ENCODE results near the gene NSD1. TPM values are rescaled to one million over a fixed set of nuclear protein-coding genes. Genes with fewer than 3 reads are reported as not detected.
"Not testable (repeated sequence)": the region's sequence is repeated elsewhere in the genome, so short reads cannot be mapped to it uniquely, and the experiment has no call there.

Gene NSD1
- polyA plus RNA-seq, 4 donors = 52.7 to 64.9 (median 57.5) TPM

DNA sequence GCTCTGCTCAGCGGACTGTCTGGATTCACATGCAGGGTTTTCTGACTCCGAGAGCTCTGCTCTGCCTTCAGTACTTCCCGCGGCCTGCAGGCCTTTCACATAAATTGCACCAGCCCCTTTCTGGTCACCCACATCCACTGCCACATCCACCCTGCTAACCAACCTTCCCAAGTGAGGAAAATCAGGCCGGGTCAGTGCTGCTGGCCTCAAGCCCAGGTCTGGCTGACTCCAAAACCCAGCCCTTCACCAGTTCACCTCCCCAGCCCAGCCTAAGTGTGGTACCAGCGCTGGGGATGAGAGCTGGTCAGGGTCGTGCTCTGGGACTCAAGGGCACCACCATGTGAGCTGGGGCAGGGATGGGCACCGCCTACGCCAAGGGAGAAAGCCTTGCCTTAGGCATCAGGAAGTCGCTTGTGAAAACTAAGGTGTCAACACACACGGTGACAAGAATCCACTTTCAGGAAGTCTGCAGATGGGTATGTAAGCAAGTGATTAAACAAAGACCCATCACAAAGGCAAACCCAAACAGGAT lies 205.6 kb downstream of the NSD1 start:
- no peak for DNase-seq (ENCODE audit: low read depth in 4 of 4, low spot score in 2 of 4)

DNA sequence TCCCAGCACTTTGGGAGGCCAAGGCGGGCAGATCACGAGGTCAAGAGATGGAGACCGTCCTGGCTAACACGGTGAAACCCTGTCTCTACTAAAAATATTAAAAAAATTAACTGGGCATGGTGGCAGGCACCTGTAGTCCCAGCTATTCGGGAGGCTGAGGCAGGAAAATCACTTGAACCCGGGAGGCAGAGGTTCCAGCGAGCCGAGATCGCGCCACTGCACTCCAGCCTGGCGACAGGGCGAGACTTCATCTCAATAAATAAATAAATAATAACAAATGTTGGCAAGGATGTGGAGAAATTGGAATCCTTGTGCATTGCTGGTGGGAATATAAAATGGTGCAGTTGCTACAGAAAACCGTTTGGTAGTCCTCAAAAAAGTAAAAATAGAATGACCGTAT lies 209.4 kb downstream of the NSD1 start:
- not testable (repeated sequence) for DNase-seq (ENCODE audit: low read depth in 4 of 4, low spot score in 2 of 4)

DNA sequence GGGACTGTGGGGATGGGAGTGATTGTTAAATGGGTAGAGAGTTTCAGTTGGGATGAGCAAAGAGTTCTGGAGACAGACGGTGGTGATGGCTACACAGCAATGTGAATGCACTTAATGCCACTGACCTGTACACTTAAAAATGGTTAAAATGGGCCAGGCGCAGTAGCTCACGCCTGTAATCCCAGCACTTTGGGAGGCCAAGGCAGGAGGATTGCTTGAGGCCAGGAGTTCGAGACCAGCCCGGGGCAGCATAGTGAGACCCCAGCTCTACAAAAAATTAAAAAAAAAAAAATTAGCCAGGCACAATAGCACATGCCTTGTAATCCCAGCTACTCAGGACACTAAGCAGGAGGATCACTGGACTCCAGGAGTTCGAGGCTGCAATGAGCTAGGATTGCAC lies 210.2 kb downstream of the NSD1 start:
- DNase-seq (ENCODE audit: low read depth in 4 of 4, low spot score in 2 of 4) = no peak

DNA sequence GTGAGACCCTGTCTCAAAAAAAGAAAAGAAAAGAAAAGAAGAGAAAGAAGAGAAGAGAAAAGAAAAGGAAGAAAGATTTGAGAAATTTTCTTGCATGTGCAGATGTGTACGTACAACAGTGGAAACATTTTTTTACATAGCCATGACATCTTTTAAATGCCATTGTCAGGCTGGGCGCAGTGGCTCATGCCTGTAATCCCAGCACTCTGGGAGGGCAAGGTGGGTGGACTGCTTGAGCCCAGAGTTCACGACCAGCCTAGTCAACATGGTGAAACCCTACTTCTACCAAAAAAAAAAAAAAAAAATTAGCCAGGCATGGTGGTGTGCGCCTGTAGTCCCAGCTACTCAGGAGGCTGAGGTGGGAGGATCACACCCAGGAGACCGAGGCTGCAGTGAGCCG lies 211.3 kb downstream of the NSD1 start:
- DNase-seq (ENCODE audit: low read depth in 4 of 4, low spot score in 2 of 4) = no peak

DNA sequence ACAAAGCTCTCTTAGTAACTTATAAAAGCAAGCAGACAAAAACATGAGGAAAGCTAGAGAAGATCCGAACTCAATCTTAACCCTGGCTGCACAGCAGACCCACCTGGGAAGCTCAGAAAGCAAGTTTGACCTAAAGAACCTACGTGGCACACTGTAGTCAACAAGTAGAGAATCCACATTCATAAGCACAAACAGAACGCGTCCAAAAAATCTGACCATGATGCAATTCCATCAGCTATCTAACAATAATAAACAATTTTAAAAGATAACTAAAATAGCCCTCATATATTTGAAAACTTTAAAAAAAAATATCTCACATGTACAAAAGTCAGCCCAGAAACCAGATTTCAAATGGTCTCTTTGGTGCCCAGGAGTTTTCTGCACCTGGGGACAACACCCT lies 213.2 kb downstream of the NSD1 start:
- no peak for DNase-seq (ENCODE audit: low read depth in 4 of 4, low spot score in 2 of 4)

DNA sequence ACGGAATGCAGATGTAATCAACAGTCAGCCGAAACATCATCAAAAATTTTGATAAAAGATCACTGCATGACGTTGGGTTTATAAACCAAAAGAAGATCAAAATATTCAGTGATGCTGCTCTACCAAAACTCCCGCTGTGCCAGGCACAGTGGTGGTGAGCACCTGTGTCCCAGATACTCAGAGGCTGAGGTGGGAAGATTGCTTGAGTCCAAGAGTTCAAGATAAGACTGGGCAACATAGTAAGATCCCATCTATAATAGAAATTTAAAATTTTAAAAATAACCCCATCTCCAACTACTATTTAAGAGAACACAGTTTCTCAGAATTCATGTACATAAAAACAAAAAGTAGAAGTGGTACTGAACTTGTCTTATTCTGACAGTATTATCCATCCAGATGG lies 214.1 kb downstream of the NSD1 start:
- DNase-seq (ENCODE audit: low read depth in 4 of 4, low spot score in 2 of 4) = no peak

DNA sequence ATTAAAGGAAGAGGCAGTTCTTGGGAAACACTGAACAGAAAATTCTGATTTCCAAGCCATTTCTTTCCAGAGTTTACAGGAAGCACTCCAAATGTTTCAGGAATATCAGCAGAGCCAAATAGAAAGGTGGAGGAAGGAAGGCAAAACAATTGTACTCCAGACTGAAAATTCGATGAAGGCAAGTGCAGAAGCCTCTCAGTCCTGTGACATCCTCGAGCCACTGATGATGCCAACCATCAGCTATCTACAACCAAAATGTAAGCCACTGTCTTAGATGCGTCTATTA lies 215.7 kb downstream of the NSD1 start:
- DNase-seq (ENCODE audit: low read depth in 4 of 4, low spot score in 2 of 4) = no peak

DNA sequence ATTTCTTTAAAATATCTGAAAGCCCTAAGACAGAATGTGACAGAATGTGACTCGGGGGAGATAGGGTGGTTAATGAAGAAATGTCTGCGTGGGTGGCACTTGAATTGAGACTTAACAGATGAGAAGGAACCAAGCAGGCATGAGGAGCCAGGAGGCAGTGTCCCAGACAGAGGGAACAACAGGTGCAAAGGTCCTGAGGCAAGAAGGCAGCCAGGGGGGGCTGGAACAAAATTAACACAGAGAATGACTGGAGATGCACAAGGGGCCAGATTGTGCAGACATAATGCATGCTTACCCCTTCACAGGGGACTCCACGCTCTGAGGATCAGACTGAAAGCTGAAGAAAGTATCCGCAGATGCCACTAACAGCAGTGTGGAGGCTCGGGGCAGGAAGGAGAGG lies 216.2 kb downstream of the NSD1 start:
- DNase-seq (ENCODE audit: low read depth in 4 of 4, low spot score in 2 of 4) = no peak

Other genes starting within 250 kb of the NSD1 start
- under 1 TPM; 0.30 to 0.83 (median 0.64) TPM for gene HK3, start 234.4 kb upstream of the NSD1 start, polyA plus RNA-seq (ENCODE audit: insufficient read length in 4 of 4)
- gene UIMC1, start 127.0 kb upstream of the NSD1 start, polyA plus RNA-seq (ENCODE audit: insufficient read length in 4 of 4) = 10 to 100 TPM; 34.0 to 50.8 (median 42.8) TPM
- 10 to 100 TPM; 19.6 to 30.4 (median 24.7) TPM for gene ZNF346, start 111.1 kb upstream of the NSD1 start, polyA plus RNA-seq (ENCODE audit: insufficient read length in 4 of 4)
- 10 to 100 TPM; 45.0 to 92.9 (median 77.3) TPM for gene FGFR4, start 46.9 kb upstream of the NSD1 start, polyA plus RNA-seq (ENCODE audit: insufficient read length in 4 of 4)
- 10 to 100 TPM; 27.6 to 42.0 (median 32.8) TPM for gene RAB24, start 169.9 kb downstream of the NSD1 start, polyA plus RNA-seq (ENCODE audit: insufficient read length in 4 of 4)
- gene PRELID1, start 170.0 kb downstream of the NSD1 start, polyA plus RNA-seq (ENCODE audit: insufficient read length in 4 of 4) = 100 to 1,000 TPM; 115 to 154 (median 134) TPM
- 10 to 100 TPM in 3 of 4 donors, 1 to 10 TPM in 1; 9.7 to 30.3 (median 26.1) TPM for gene MXD3, start 178.1 kb downstream of the NSD1 start, polyA plus RNA-seq (ENCODE audit: insufficient read length in 4 of 4)
- 100 to 1,000 TPM; 123 to 145 (median 134) TPM for gene LMAN2, start 217.9 kb downstream of the NSD1 start, polyA plus RNA-seq (ENCODE audit: insufficient read length in 4 of 4)
- gene RGS14, start 224.2 kb downstream of the NSD1 start, polyA plus RNA-seq (ENCODE audit: insufficient read length in 4 of 4) = 10 to 100 TPM in 3 of 4 donors, 1 to 10 TPM in 1; 9.5 to 24.9 (median 16.9) TPM

Data from left renal cortex interstitium (tissue), 4 donors.